22Rv1 (cell line): ENCODE data around the gene ISG15.
"Not testable (repeated sequence)": the region's sequence is repeated elsewhere in the genome, so short reads cannot be mapped to it uniquely, and the experiment has no call there.

Experiments used
- CTCF ChIP-seq: fragments of 450-650 bp; IDR thresholded peaks from 2 replicates; pipeline ENCODE4 v1.5.1; 2017; ENCODE audit warnings: mild to moderate bottlenecking
- ZFX ChIP-seq: fragments of 450-650 bp; IDR thresholded peaks from 2 replicates; pipeline ENCODE4 v1.6.1; 2017; ENCODE audit warnings: antibody characterized with exemption, borderline replicate concordance

DNA sequence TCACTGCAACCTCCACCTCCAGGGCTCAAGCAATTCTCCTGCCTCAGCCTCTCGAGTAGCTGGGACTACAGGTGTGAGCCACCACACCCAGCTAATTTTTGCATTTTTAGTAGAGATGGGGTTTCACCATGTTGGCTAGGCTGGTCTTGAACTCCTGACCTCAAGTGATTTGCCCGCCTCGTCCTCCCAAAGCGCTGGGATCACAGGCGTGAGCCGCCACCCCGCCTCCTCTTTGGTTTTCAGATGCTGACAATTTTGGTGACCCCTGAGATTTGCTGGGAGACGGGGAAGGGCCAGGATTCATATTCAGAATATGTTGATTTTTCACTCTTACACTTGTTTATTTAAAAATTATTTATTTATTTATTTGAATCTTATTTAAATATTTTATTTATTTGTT is 3.2 kb upstream of the ISG15 start:
- not testable (repeated sequence) for TF ChIP-seq CTCF, ZFX
